Uterus (tissue), 2 donors: ENCODE measurements around the gene NBAS.

Source experiments
- POLR2A ChIP-seq, 2 donors: fragments of 450-650 bp; IDR thresholded peaks; one replicate each; pipeline ENCODE4 v1.6.1; 2016; ENCODE audit warnings: antibody characterized with exemption in 2 of 2, mild to moderate bottlenecking in 1 of 2, moderate library complexity in 1 of 2
- TF ChIP-seq, protein P1 (sequence below), 4 experiments: fragments of 200-600 bp in 2 of 4; fragments of 450-650 bp in 2 of 4; sonication (generic) in 2 of 4; IDR thresholded peaks; one replicate each; pipeline ENCODE4 v1.5.1; 2016 to 2019; ENCODE audit warnings: antibody characterized with exemption in 4 of 4, mild to moderate bottlenecking in 2 of 4, moderate library complexity in 1 of 4

DNA sequence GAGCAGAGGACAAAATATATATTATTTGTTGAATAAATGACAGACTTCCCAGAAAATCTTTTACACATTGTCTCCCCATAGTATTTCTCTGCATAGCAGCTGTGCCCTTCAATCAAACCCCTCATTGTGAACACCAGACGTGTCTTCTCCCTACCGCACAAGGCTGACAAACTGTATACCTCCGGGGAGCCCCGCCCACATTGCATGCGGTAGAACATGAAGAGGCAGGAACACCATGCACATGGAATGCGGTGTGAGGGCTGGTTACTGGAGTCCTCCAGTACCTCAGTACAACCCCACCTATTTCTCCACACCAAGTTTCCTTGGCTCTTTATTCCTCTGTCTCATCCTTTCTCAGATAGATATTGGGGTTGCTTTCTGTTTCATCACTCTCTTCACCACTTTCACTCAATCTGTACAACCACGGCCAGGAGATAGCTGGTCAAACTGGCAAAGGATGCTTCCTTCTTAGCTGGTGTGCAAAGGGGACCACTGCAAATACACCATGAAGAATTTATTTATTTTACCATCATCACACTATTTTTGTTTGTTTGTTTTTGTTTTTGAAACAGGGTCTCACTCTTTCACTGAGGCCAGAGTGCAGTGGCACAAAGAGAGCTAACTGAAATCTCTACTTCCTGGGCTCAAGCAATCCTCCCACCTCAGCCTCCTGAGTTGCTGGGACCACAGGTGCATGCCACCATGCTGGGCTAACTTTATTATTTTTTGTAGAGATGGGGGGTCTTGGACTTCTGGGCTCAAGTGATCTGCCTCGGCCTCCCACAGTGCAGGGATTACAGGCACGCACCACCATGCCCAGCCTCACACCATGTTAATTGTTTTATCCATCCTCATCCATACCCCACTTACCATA lies 2.3 kb upstream of the NBAS start:
- TF ChIP-seq, protein P1, sequence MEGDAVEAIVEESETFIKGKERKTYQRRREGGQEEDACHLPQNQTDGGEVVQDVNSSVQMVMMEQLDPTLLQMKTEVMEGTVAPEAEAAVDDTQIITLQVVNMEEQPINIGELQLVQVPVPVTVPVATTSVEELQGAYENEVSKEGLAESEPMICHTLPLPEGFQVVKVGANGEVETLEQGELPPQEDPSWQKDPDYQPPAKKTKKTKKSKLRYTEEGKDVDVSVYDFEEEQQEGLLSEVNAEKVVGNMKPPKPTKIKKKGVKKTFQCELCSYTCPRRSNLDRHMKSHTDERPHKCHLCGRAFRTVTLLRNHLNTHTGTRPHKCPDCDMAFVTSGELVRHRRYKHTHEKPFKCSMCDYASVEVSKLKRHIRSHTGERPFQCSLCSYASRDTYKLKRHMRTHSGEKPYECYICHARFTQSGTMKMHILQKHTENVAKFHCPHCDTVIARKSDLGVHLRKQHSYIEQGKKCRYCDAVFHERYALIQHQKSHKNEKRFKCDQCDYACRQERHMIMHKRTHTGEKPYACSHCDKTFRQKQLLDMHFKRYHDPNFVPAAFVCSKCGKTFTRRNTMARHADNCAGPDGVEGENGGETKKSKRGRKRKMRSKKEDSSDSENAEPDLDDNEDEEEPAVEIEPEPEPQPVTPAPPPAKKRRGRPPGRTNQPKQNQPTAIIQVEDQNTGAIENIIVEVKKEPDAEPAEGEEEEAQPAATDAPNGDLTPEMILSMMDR (IDR thresholded peaks at IDR 0.05): no peak
- TF ChIP-seq POLR2A (IDR thresholded peaks at IDR 0.05): no peak
